ENCODE results near the gene GMDS. TPM values are rescaled to one million over a fixed set of nuclear protein-coding genes. Genes with fewer than 3 reads are reported as not detected.

Gene GMDS
- total RNA-seq, 1 experiment from 2014 or later, result 27.6 TPM

- Histone ChIP-seq H3K9me3 (ENCODE audit: control insufficient read depth, low read depth, low read length) (no peaks in the 10 kb centered on the region), H3K23ac (ENCODE audit: insufficient read length, low read depth, low read length) (no peak overlapping the region), H4K5ac (ENCODE audit: insufficient read length, low read depth, low read length) (no peak overlapping the region), H2BK20ac (ENCODE audit: low read depth, low read length, poor library complexity, severe bottlenecking) (no peak overlapping the region), H3K9ac (ENCODE audit: extremely low read depth, insufficient read length, low read length) (no peak overlapping the region), H4K20me1 (ENCODE audit: control insufficient read depth, insufficient read depth, insufficient read length) (no peaks in the 10 kb centered on the region), H3K23me2 (ENCODE audit: insufficient read length, low read depth, low read length, poor library complexity, severe bottlenecking) (no peaks in the 10 kb centered on the region), H4K91ac (ENCODE audit: insufficient read length, low read depth, low read length) (no peak overlapping the region), H4K8ac (replicated peaks; ENCODE audit: insufficient read length, low read depth, low read length) (no peak overlapping the region), H2BK12ac (ENCODE audit: insufficient read length, low read depth, low read length) (no peak overlapping the region), H2BK5ac (ENCODE audit: insufficient read length, low read length) (no peak overlapping the region), H3K56ac (ENCODE audit: insufficient read length, low read depth, low read length) (no peak overlapping the region), H2BK15ac (ENCODE audit: low read depth, low read length) (no peak overlapping the region), H3T11ph (ENCODE audit: low read length) (no peak overlapping the region), H2BK120ac (ENCODE audit: low read depth, low read length, poor library complexity, severe bottlenecking) (no peak overlapping the region), H3K79me1 (ENCODE audit: insufficient read depth, low read depth, low read length, poor library complexity, severe bottlenecking) (no peaks in the 10 kb centered on the region), H3K4me1 (ENCODE audit: insufficient read depth, low read length) (no peaks in the 10 kb centered on the region), H3K4ac (ENCODE audit: low read depth, low read length) (no peak overlapping the region), H2AK5ac (ENCODE audit: insufficient read length, low read length) (no peak overlapping the region), H3K18ac (ENCODE audit: insufficient read length, low read depth, low read length) (no peak overlapping the region), H3K27me3 (ENCODE audit: insufficient read depth, low read length) (no peaks in the 10 kb centered on the region), H3K4me2 (ENCODE audit: insufficient read depth, insufficient read length, low read length) (no peak overlapping the region), H3K14ac (ENCODE audit: insufficient read depth, low read length) (no peak overlapping the region), H3K27ac (ENCODE audit: insufficient read length, low read depth, low read length) (no peak overlapping the region), H3K79me2 (ENCODE audit: insufficient read depth, low read length) (no peaks in the 10 kb centered on the region; the same call in 1 of the 2 replicates), H2AFZ (ENCODE audit: low read length) (no peak overlapping the region)
- H3K36me3 Mint-ChIP-seq (ENCODE audit: insufficient read depth in 1 of 3, low read depth in 3 of 3), result peaks cover 0 to 5% (median 3%) of the 10 kb centered on the region in 3 experiments; a peak in 3 of 7 replicates
- DNase-seq, result no peak
- TF ChIP-seq CTCF (conservative IDR thresholded peaks at IDR 0.05), result no peak
- no peak overlapping the region for H3K27ac Mint-ChIP-seq
- H3K9me3 Mint-ChIP-seq, result no peaks in the 10 kb centered on the region; a peak in 1 of 5 replicates
- H3K4me3 Mint-ChIP-seq, result no peak overlapping the region
- H3K4me1 Mint-ChIP-seq, result no peaks in the 10 kb centered on the region
- H3K27me3 Mint-ChIP-seq (ENCODE audit: low read depth), result no peaks in the 10 kb centered on the region
These were observed 189.5 kb downstream of the GMDS start for GRCh38 chr6:2055911-2056310.
